ENCODE measurements around the gene UPK1B. TPM values are rescaled to one million over a fixed set of nuclear protein-coding genes. Genes with fewer than 3 reads are reported as not detected.
"Not testable (repeated sequence)": the region's sequence is repeated elsewhere in the genome, so short reads cannot be mapped to it uniquely, and the experiment has no call there.

Gene UPK1B
- total RNA-seq, 1 donor from 2014 or later: 0.16 TPM

- DNase-seq: no peak
Observed at GRCh38 chr3:119225121-119225520, 51.7 kb downstream of the UPK1B start.

GRCh38 chr3:119227070-119227850 lies 53.9 kb downstream of the UPK1B start:
- DNase-seq: no peak

- DNase-seq: no peak
Observed at GRCh38 chr3:119228373-119229145, 55.2 kb downstream of the UPK1B start.

GRCh38 chr3:119229190-119229589 lies 55.8 kb downstream of the UPK1B start:
- DNase-seq: no peak

- no peak for DNase-seq
Observed at GRCh38 chr3:119230071-119230470, 56.7 kb downstream of the UPK1B start.

GRCh38 chr3:119230745-119231144 lies 57.3 kb downstream of the UPK1B start:
- no peak for DNase-seq

- DNase-seq: no peak
Observed at GRCh38 chr3:119234610-119235009, 61.2 kb downstream of the UPK1B start.

- no peak for DNase-seq
Observed at GRCh38 chr3:119235151-119235550, 61.8 kb downstream of the UPK1B start.

- no peak for DNase-seq
Observed at GRCh38 chr3:119236756-119237155, 63.4 kb downstream of the UPK1B start.

GRCh38 chr3:119237299-119237698 lies 63.9 kb downstream of the UPK1B start:
- no peak for DNase-seq

- DNase-seq: no peak
Observed at GRCh38 chr3:119238363-119238762, 65.0 kb downstream of the UPK1B start.

- DNase-seq: no peak
Observed at GRCh38 chr3:119239206-119239820, 65.9 kb downstream of the UPK1B start.

GRCh38 chr3:119240101-119240590 lies 66.7 kb downstream of the UPK1B start:
- peak; percentile 51 for DNase-seq

GRCh38 chr3:119240591-119241434 lies 67.4 kb downstream of the UPK1B start, which contains the start of gene B4GALT4:
Gene B4GALT4 (minus strand): TSS chr3:119240878. CDS start chr3:119230099, 10,779 bp downstream.
- DNase-seq: peak; percentile 73

- DNase-seq: not testable (repeated sequence)
Observed at GRCh38 chr3:119242387-119243057, 69.1 kb downstream of the UPK1B start.

- DNase-seq: not testable (repeated sequence)
Observed at GRCh38 chr3:119243058-119243529, 69.7 kb downstream of the UPK1B start.

- no peak for DNase-seq
Observed at GRCh38 chr3:119243712-119244111, 70.3 kb downstream of the UPK1B start.

GRCh38 chr3:119245778-119246177 lies 72.4 kb downstream of the UPK1B start:
- DNase-seq: no peak

All from occipital lobe (tissue), 2 donors.